Stromal cell of bone marrow (primary cell): ENCODE results near the gene KCND2.
"Not testable (repeated sequence)": the region's sequence is repeated elsewhere in the genome, so short reads cannot be mapped to it uniquely, and the experiment has no call there.

Source experiments
- DNase-seq: peaks from one replicate; pipeline ENCODE4 v3.0.0-alpha.2; 2012; ENCODE audit warnings: low read depth

KCND2 gene

DNA sequence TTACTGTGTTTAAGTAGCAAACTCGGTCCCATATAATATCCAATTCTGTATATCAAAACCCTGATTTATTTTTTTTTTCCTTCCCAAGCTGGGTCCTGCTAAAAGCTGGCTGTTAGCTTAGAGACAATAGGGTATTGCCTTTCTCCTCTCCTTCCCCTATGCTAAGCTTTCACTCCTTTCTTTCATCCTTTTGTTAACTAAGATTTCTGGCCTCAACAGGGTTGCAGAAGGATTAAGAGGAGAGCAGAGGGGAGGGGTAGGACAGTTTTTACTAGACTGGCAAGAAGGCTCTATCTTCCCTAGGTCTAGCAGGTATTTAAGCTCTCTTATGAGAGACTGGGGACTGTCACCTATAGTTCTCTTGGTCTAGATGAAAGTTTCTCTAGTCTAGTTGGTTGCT lies 229.2 kb downstream of the KCND2 start:
- DNase-seq, result no peak

DNA sequence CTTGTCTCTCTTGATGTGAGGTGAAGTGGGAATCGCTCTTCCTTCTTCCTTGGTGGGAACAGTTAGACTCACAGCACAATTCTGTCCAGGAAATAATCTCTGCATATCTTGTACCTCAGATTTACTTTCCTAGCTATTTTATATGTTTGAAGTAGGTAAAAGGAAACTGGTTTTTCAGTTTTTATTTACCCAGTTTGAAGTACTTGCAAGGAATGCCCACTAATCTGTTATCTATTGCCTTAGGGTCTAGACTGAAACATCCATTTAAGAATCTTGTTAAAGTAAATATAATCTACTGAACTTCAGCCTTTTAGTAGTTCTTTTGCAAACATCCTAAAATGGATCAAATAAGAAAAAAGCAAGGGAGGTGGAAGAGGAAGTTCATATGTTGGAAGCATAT lies 229.8 kb downstream of the KCND2 start:
- no peak for DNase-seq

DNA sequence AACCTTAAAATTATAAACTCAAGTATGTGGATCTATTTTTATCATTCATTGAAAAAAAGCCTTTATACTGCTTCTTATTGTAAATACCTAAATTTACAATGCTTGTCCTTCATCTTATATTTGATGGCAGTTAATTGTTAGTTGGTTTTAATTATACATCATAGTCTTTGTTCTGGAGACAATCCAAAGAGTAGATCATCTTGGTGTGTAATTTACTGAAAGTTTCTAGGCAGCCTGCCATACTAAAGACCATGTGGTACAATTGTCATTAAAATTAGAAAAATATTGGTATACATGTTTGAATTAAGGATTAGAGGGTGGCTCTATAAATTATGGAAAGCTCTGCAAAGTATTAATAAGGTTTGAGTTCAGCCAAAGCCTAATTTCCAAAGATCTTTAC lies 231.4 kb downstream of the KCND2 start:
- no peak for DNase-seq

DNA sequence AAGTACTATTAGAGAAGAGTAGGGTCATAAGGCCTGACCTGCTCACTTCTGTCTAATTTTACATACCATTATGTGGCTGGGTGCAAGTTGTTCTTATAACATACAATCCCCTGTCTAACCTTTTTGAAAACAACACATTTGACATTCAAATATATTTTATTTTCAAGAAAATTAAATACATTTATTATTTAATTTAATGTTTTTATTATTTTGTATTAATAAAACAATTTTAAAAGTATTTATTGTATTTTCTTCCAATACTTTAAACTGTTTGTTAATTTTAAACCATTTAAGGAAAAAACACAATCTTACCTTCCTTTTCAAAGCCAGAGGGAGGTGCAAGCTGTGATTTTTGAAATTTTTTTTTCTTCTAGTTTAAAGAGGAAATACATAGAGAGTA lies 232.8 kb downstream of the KCND2 start:
- DNase-seq, result no peak

DNA sequence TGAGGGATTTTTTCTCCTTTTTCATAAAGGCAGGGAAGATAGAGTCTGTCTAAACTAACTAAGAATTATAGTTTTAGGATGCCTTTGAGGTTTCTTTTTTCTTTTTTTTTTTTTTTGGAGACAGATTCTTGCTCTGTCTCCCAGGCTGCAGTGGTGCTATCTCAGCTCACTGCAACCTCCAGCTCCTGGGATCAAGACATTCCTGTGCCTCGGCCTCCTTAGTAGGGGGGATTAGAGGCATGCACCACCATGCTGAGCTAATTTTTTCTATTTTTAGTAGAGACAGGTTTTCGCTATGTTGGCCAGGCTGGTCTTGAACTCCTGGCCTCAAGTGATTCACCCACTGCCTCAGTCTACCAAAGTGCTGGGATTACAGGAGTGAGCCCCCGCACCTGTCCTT lies 239.7 kb downstream of the KCND2 start:
- no peak for DNase-seq

DNA sequence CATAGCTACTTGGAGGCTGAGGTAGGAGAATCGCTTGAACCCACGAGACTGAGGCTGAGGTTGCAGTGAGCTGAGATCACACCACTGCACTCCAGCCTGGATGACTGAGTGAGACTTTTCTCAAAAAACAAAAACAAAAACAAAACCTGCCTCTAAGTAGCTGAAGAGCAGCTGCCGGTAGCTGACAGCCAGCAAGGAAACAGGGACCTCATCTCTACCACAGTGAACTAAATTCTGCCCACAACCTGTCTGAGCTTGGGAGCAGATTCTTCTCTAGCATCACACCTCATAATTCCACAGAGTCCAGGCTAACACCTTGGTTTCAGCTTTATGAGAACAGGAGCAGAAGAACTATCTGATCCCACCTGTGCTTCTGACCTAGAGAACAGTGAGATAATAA lies 246.2 kb downstream of the KCND2 start:
- DNase-seq, result no peak

DNA sequence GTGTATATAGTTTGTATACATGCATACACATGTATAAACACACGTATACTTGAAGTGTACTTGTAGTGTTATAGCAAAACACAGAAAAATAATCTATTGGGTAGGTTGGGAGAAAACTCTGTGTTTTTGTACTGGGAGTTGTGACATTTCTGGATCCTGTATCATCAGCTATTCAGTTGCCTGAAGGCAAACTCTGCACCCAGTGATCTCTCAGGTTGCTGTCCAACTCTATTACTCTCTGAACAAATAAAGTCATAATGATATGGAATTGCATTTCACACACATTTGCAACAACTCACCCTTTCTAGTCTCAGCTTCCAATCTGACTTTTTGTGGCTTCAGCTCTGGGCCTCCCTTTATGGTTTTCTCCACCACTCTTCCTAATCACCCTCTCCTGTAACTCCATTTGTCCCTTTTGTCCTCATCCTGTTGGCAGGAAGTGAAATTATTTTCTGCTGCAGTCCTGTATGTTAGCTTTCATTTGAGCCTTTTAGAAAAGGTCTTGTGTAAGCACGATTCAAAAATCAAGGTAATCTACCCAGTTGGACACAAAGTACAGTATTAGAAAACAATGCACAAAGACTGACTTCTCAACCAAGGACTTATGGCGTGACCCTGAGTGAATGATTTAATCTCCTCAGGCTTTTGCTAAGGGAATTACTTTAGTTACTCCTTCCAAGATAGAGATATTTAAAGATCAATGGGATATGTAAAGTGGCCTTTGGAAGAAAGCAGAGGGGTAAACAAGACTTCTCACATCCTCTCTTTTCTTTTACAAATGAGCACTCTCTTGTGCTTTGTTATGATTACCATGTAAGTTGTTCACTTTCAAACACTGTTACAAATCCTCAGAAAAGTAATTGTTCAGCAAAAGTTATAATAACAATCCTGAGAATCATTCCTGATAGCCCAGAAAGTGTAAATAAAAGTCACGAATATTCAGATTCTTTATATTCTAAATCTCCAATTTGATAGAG lies 249.1 kb downstream of the KCND2 start:
- no peak for DNase-seq

DNA sequence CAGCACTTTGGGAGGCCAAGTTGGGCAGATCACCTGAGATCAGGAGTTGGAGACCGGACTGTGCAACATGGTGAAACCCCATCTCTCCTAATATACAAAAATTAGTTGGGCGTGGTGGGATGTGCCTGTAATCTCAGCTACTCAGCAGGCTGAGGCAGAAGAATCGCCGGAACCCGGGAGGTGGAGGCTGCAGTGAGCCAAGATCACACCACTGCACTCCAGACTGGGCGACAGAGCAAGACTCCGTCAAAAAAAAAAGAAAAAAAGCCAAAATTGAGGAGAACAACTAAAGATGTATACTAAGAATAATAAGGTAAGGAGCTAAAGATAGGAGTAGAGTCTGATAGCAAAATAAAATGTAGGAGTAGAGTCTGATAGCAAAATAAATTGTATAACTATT lies 251.0 kb downstream of the KCND2 start:
- no peak for DNase-seq

DNA sequence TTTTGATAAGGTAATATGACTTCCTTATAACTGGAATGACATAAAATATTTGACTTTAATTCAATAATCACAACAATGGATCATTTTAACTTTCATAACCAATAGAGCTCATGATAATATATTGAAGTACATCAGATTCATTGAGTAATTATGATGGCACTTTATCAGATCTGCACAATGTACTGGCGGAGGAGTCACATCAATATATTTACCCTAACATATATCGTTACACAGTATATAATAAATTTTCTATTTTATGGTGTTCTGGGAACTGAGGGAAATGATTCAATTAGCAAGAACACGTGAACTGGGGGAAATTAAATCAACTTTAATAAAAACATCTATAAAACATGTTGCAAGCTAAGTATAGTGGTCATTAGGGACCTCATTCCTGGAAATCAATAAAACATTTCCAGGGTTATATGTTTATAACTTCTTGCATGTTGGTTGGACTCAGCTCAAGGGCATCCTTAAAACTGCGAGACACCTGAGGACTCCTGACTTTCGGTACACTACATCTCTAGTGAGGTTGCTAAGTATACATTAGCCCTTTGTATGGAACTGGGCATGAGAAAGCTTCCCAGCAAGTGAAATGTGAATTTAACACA lies 254.0 kb downstream of the KCND2 start:
- DNase-seq, result no peak

DNA sequence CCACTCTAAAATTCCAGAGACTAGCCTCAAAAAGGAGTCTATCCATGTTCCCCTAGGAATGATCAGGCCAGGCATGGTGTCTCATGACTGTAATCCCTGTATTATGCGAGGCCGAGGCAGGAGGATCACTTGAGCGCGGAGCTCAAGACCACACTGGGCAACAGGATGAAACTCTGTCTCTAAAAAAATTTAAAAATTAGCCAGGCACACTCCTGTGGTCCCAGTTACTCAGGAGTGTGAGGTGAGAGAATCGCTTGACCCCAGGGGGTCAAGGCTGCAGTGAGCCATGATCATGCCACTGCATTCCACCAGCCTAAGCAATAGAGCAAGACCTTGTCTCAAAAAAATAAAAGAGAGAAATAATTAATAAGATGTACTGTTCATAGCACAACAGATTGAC lies 256.8 kb downstream of the KCND2 start:
- no peak for DNase-seq

DNA sequence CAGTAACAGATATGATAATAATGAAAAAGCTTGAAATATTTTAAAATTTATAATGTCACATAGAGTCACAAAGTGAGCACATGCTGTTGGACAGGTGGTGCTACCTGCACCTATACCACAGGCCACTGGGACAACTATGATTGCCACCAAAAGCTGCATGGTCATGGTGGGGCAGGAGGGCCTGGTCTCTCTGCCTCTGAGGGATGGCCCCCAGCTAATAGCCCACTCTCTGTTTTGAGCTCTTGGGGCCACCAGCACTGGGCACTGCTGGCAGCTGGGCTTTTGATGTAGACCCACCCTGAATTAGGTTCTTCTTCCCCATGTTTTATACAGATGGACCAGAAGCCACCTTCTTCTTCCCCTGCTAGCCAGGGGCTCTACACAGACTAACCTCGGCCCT lies 265.4 kb downstream of the KCND2 start:
- no peak for DNase-seq

DNA sequence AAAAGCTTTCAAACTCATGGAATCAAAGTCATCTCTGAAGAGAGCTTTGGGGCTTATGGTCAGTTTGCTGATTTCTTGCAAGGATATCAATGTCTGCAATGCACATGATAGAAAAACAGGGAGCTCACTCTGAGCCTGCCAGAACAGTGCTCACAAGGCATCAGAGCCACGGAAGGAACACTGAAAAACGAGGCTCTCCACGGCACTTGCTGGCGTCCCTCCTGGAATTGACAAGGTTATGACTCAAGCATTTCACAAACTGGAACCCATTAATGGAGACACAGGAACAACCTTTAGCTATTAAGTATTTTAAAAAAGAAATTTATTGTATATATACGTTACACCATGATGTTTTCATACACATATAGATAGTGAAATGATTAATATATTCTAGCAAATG lies 266.3 kb downstream of the KCND2 start:
- DNase-seq, result no peak

DNA sequence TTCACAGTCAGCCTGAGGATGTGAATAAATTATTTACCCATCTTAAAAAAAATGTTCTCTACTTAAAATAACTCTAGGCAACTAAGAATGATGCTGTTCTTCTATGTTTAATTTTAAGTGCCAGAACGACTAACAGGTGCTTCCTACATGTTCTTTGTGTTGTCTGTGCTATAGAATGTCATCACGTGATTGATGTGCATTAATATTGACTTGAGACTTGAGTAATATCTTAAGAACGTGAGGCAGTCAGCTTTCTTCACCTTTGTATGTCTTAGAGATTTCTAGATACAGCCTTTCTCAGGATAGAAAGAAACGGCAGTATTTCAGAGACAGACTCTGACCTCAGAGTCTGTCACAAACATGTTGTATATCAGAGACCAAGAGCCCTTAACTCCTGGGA lies 274.6 kb downstream of the KCND2 start:
- no peak for DNase-seq

DNA sequence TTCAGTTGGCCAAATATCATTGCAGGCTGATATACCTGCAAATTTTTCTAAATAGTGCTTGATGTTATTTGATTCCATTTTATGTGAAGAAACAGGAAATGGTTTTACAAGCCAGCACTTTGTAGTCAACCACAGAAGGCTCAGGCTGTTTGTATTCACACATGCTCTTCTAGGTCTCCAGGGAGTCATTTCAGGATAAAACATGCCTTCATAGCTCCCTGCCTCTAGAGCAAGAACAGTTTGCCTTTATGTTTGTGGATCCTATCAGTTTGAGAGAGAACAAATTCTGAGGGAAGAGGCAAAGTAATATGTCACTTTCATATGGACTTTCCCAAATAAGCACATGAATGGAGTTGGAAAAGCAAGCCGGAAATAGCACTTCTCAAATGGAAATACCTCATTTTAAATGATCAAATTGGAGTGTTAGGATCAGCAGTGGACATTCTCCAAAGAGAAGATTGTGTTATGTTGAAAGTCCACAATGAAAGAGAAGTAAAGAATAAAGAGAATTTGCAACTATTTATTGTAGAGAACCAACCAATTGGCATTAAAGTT lies 277.6 kb downstream of the KCND2 start:
- peak; percentile 22 for DNase-seq

DNA sequence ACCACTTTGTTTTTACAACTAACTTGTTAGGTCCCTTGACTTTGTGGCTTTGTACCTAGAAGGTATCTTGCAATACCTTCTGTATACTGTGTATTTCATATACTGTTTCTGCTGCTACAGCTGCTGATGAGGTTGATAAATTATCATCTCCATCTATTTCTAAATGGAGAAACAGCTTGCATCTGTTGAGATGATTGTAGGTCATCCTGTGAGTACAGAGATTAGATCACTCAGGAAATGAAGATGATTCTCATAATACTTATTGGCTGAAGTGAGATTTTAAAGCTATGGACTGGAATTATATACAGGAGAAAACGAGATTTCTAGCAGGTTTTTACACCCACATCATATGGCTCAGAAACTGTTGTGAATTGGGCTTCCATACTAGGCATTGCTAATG lies 280.5 kb downstream of the KCND2 start:
- no peak for DNase-seq

DNA sequence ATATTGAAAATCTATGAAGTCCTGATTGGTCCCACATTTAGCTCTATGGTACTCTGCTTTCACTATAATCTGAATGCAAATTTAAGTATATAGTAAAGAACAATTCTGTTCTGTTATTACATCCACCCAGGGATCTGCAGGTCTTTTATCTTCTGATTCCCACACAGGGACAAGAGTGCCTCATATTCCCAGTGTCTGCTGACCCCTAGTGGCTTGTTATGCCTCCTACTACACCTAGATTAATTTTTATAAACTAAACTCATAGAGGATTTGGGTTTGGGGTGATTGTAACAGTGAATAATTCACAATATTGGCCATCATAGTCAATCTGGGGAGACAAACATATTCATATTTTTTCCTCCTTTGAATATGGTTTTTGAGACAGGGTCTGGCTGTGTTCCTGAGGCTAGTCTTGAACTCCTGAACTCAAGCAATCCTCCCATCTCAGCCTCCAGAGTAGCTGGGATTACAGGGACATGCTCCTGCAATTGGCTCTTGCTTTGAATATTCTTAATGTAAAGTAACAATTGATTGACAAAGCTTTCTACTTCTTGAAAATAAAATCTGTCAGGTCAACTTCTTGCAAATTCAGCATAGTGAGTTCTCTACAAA lies 282.1 kb downstream of the KCND2 start:
- DNase-seq, result peak; percentile 34

DNA sequence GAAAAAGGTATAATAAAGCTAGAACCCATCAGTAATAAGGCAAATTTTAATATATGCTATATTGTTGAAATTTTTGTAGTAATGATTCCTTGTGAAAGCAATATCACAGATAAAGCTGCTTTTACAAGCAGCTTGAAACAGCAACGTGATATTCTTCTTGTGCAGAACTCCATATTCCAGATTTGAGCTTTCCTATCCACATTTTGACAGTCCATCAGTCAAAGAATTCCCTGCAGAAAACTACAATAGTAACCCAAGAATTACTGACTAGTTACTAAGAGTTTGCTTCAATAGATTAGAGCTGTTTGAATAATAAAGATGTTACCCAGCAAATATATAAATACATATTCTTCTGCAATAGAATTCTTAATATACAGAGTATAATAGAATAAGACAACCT lies 291.2 kb downstream of the KCND2 start:
- no peak for DNase-seq

DNA sequence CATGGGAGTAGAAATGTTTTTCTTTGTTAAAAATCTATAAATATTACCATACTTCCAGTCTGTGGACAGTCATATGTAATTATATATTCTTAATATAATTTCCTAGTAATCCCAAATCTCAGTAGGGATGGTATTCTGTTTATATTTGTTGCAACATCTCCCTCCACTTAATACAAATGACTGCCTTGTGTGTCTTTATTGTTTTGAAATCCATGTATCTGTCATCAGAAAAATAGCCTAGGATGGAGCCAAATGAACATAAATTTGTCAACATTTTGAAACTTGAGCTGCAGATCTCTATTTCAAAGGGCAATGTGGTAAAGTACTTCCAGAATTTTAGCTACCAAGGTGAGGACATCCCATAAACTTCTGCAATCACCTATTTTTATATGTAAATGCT lies 294.2 kb downstream of the KCND2 start:
- DNase-seq, result no peak

DNA sequence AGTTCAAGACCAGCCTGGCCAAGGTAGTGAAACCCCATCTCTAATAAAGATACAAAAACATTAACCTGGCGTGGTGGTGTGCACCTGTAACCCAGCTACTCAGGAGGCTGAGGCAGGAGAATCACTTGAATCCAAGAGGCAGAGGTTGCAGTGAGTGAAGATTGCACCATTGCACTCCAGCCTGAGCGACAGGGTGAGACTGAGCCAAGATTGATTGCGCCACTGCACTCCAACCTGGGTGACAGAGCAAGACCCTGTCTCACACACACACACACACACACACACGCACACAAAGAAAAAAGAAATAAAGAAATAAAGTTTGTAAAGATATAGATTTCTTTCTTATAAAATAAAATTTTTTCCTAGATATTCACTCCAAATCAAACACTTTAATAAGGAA lies 305.7 kb downstream of the KCND2 start:
- not testable (repeated sequence) for DNase-seq

DNA sequence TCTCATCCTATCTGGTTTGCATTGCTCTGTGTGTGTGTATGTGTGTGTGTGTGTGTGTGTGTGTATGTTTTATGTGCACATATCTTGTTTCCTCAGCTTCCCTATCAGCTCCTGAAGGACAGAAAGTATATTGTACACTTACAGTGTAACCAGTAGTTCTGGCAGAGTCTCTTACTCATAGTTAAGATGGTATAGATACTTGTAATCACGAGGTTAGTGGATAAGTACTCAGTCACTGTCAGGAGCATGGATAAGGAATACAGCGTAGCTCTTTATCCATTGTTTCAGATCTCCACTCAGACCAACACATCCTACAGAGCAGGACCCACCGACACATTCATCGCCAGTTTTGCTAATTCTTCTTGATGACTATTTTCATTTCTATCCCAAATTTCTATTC lies 309.9 kb downstream of the KCND2 start:
- DNase-seq, result no peak

DNA sequence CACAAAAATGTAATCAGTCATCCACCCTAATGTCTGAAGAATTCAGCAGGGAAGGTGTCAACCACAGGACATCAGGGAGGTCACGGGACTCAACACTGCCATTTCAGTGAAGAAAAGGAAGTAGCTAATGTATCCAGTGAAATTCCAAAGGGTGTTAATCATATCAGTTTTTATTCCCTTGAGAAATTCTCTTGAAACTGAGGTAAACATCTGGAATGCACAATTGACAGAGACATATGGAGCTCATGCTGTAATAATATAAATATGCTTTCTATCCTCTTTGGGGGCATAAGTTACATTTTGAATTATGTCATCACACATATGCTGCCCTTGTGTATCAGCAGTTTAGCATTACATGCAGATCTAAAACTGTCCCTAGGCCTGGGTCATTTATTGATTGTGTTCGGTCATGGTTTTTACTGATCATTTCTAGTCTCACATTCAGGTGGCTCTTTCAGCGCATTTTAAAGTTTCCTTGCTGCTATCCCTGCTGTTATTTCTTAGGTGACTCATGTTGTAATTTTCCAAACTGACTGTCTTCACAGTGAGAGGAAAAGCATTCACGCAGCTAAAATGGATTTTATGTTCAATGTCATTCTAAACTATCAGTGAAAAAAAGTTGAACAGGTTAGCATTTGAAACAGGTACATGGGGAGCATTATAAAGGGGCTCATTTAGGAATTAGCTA lies 311.1 kb downstream of the KCND2 start:
- peak; percentile 15 for DNase-seq

DNA sequence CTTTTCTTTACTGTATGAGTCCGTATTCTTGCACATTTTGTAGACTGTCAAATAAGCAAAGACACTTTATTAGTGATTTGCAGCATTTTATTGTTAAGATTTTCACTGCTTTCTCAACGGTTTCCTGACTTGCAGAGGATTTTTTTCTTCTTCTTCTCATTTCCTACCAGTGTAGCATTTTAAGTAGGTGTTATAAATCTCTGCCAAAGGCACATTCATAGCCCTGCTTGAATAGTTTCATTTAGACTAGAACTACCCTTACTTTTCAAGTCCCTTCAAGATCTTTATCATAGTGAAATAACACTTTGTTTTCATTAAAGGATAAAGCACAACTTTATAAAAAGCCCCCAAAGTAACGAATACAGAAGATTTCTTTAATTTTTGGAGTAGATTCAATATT lies 313.6 kb downstream of the KCND2 start:
- DNase-seq, result no peak
